ENCODE results near the gene CRLF3.

CRLF3 gene

GRCh38 chr17:30824356-30825145 lies at the start of gene CRLF3 (continued):
- no peak; the same call in 1 of the 2 replicates for TF ChIP-seq INSM2 (tag by site-specific recombination; IDR thresholded peaks at IDR 0.05)
- TF ChIP-seq ZNF670 (tag by site-specific recombination; IDR thresholded peaks at IDR 0.05; ENCODE audit: low read depth): no peak
- no peak for TF ChIP-seq ZNF366 (tag by site-specific recombination; conservative IDR thresholded peaks at IDR 0.05)
- no peak for TF ChIP-seq ZNF266 (tag by site-specific recombination; IDR thresholded peaks at IDR 0.05; ENCODE audit: low read depth)
- TF ChIP-seq ZNF600 (tag by site-specific recombination; IDR thresholded peaks at IDR 0.05): peak; percentile 81
- 0 out of 2 replicates have a peak, but pooled peaks have one; percentile 58 for TF ChIP-seq ZNF704 (tag by site-specific recombination; IDR thresholded peaks at IDR 0.05)
- no peak for TF ChIP-seq ZNF280C (tag by site-specific recombination; IDR thresholded peaks at IDR 0.05)
- no peak for TF ChIP-seq PRDM2 (tag by site-specific recombination; IDR thresholded peaks at IDR 0.05; ENCODE audit: borderline replicate concordance)
- no peak for TF ChIP-seq ZNF132 (tag by site-specific recombination; IDR thresholded peaks at IDR 0.05; ENCODE audit: borderline replicate concordance)
- no peak for TF ChIP-seq ZNF626 (tag by site-specific recombination; IDR thresholded peaks at IDR 0.05)
- TF ChIP-seq ZSCAN4 (tag by site-specific recombination; IDR thresholded peaks at IDR 0.05): no peak
- no peak for TF ChIP-seq ZNF654 (tag by site-specific recombination; IDR thresholded peaks at IDR 0.05; ENCODE audit: low read depth)
- TF ChIP-seq SALL2 (tag by site-specific recombination; IDR thresholded peaks at IDR 0.05; ENCODE audit: borderline replicate concordance): no peak
- no peak; the same call in 1 of the 2 replicates for TF ChIP-seq ZBTB48 (tag by site-specific recombination; IDR thresholded peaks at IDR 0.05)
- no peak for TF ChIP-seq ZNF239 (tag by site-specific recombination; IDR thresholded peaks at IDR 0.05)
- TF ChIP-seq ZNF174 (tag by site-specific recombination; IDR thresholded peaks at IDR 0.05): no peak
- no peak for TF ChIP-seq ZNF184 (tag by site-specific recombination; IDR thresholded peaks at IDR 0.05)
- peak; percentile 77; the same call in 1 of the 2 replicates for TF ChIP-seq REPIN1 (tag by site-specific recombination; IDR thresholded peaks at IDR 0.05; ENCODE audit: low read depth)
- TF ChIP-seq ZNF76 (tag by site-specific recombination; IDR thresholded peaks at IDR 0.05; ENCODE audit: borderline replicate concordance, low read depth): peak; percentile 93
- TF ChIP-seq ZBTB8A (tag by site-specific recombination; IDR thresholded peaks at IDR 0.05): peak; percentile 98
- TF ChIP-seq IKZF3 (tag by site-specific recombination; IDR thresholded peaks at IDR 0.05): peak; percentile 49; the same call in 1 of the 2 replicates
- no peak for TF ChIP-seq ZNF791 (tag by site-specific recombination; IDR thresholded peaks at IDR 0.05)
- no peak for TF ChIP-seq ZNF248 (tag by site-specific recombination; IDR thresholded peaks at IDR 0.05)
- no peak for TF ChIP-seq ZNF830 (tag by site-specific recombination; IDR thresholded peaks at IDR 0.05; ENCODE audit: low read depth)
- no peak for TF ChIP-seq ZNF404 (tag by site-specific recombination; IDR thresholded peaks at IDR 0.05)

Data from HEK293 (cell line).